Measurements from ENCODE around the gene EDA. TPM values are rescaled to one million over a fixed set of nuclear protein-coding genes. Genes with fewer than 3 reads are reported as not detected.

EDA gene
- total and polyA plus RNA-seq, 2 donors (not counting 1 experiment from before 2014, with no cell fraction given) = 0.04 to 1.2 TPM

GRCh38 chrX:70022616-70023015 is 406.7 kb downstream of the EDA start:
- Histone ChIP-seq H3K27me3 (replicated peaks in 1 of 4; ENCODE audit: control extremely low read depth in 1 of 4, control insufficient read depth in 3 of 4, insufficient read depth in 4 of 4, low read length in 3 of 4) (no peaks in the 10 kb centered on the region), H2AFZ (ENCODE audit: insufficient read depth, low read depth, low read length, poor library complexity, severe bottlenecking) (no peak overlapping the region), H3K36me3 (replicated peaks in 1 of 2; ENCODE audit: control extremely low read depth in 1 of 2, control insufficient read depth in 1 of 2, extremely low read depth in 1 of 2, insufficient read depth in 2 of 2, low read length in 1 of 2) (no peaks in the 10 kb centered on the region), H3K4me1 (ENCODE audit: control insufficient read depth in 2 of 2, insufficient read depth in 2 of 2, low read length in 2 of 2) (no peaks in the 10 kb centered on the region), H3K4me3 (ENCODE audit: control extremely low read depth in 1 of 5, extremely low read depth in 1 of 5, insufficient read depth in 1 of 5, low read depth in 2 of 5, low read length in 4 of 5) (no peak overlapping the region), H3K79me2 (ENCODE audit: control insufficient read depth, insufficient read depth, low read length) (no peaks in the 10 kb centered on the region), H4K20me1 (ENCODE audit: control insufficient read depth, insufficient read depth, low read length, poor library complexity, severe bottlenecking) (no peaks in the 10 kb centered on the region), H3K4me2 (replicated peaks; ENCODE audit: low read depth, low read length, poor library complexity, severe bottlenecking) (no peak overlapping the region), H3K9ac (ENCODE audit: low read length) (no peak overlapping the region), H3K9me3 (ENCODE audit: control extremely low read depth in 1 of 3, control insufficient read depth in 2 of 3, insufficient read depth in 1 of 3, low read length in 2 of 3) (no peaks in the 10 kb centered on the region), H3K27ac (ENCODE audit: low read length in 2 of 2) (no peak overlapping the region)
- no CpG with 5 or more reads among the region's 4 CpGs for WGBS (ENCODE audit: insufficient coverage)
- Mint-ChIP-seq H3K27ac (no peak overlapping the region), H3K27me3 (peaks cover 4% of the 10 kb centered on the region), H3K9me3 (ENCODE audit: insufficient read depth) (no peaks in the 10 kb centered on the region), H3K4me3 (no peak overlapping the region), H3K4me1 (no peaks in the 10 kb centered on the region)
- TF ChIP-seq EZH2 (IDR thresholded peaks at IDR 0.05; ENCODE audit: borderline replicate concordance, insufficient read depth, low read depth, low read length, poor library complexity, severe bottlenecking) = no peak
- TF ChIP-seq CTCF (IDR thresholded peaks at IDR 0.05) = no peak
- DNase-seq (no peak), ATAC-seq (ENCODE audit: low read depth) (no peak)
- CTCF ChIA-PET = no interaction called here
- intact Hi-C loops (cut with micrococcal nuclease) = no loop called here
- POLR2A ChIA-PET = no interaction called here

DNA sequence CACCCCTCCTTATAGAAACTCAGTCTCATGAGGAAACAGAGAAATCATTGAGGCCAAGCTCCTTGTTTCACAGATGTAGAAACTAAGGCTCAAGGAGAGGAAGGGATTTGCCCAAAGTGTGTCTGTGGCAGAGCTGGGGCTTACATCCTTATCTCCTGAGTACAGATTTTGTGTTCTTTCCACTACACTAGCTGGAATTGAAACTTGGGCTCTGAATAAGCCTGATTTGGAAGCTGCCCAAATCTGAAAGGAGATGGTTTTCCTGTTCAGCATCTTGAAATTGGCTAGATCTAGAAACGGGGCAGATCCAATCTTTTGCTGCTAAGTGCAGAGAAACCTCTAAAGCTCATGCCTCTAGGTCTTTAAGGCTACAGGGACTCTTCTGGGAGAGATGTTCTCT is 409.6 kb downstream of the EDA start:
- H3K27ac Mint-ChIP-seq = no peak overlapping the region
- H3K4me3 ChIP-seq (ENCODE audit: control extremely low read depth in 1 of 5, extremely low read depth in 1 of 5, insufficient read depth in 1 of 5, low read depth in 2 of 5, low read length in 4 of 5) = no peak overlapping the region
- CTCF ChIA-PET = interaction anchor here (1.3 kb wide), 1 partner anchor 9 kb away, joined by 3 read pairs; no protein-coding TSS in a partner anchor
- H3K9ac ChIP-seq (ENCODE audit: low read length) = no peak overlapping the region
- no peak overlapping the region for H3K4me2 ChIP-seq (replicated peaks; ENCODE audit: low read depth, low read length, poor library complexity, severe bottlenecking)
- no peaks in the 10 kb centered on the region for H3K79me2 ChIP-seq (ENCODE audit: control insufficient read depth, insufficient read depth, low read length)
- H3K4me3 Mint-ChIP-seq = no peak overlapping the region
- WGBS (ENCODE audit: insufficient coverage) = no CpG with 5 or more reads among the region's 1 CpG
- H3K4me1 ChIP-seq (ENCODE audit: control insufficient read depth in 2 of 2, insufficient read depth in 2 of 2, low read length in 2 of 2) = no peaks in the 10 kb centered on the region
- H3K9me3 Mint-ChIP-seq (ENCODE audit: insufficient read depth) = no peaks in the 10 kb centered on the region
- H3K27me3 Mint-ChIP-seq = peaks cover 7% of the 10 kb centered on the region
- no peaks in the 10 kb centered on the region for H4K20me1 ChIP-seq (ENCODE audit: control insufficient read depth, insufficient read depth, low read length, poor library complexity, severe bottlenecking)
- H3K9me3 ChIP-seq (ENCODE audit: control extremely low read depth in 1 of 3, control insufficient read depth in 2 of 3, insufficient read depth in 1 of 3, low read length in 2 of 3) = no peaks in the 10 kb centered on the region
- no peak for ATAC-seq (ENCODE audit: low read depth)
- intact Hi-C loops (cut with micrococcal nuclease) = no loop called here
- no peak for DNase-seq
- TF ChIP-seq EZH2 (IDR thresholded peaks at IDR 0.05; ENCODE audit: borderline replicate concordance, insufficient read depth, low read depth, low read length, poor library complexity, severe bottlenecking) (no peak), CTCF (IDR thresholded peaks at IDR 0.05) (no peak)
- H3K27ac ChIP-seq (ENCODE audit: low read length in 2 of 2) = no peak overlapping the region
- no peaks in the 10 kb centered on the region for H3K4me1 Mint-ChIP-seq
- H3K36me3 ChIP-seq (replicated peaks in 1 of 2; ENCODE audit: control extremely low read depth in 1 of 2, control insufficient read depth in 1 of 2, extremely low read depth in 1 of 2, insufficient read depth in 2 of 2, low read length in 1 of 2) = no peaks in the 10 kb centered on the region
- H3K27me3 ChIP-seq (replicated peaks in 1 of 4; ENCODE audit: control extremely low read depth in 1 of 4, control insufficient read depth in 3 of 4, insufficient read depth in 4 of 4, low read length in 3 of 4) = no peaks in the 10 kb centered on the region
- POLR2A ChIA-PET = no interaction called here
- no peak overlapping the region for H2AFZ ChIP-seq (ENCODE audit: insufficient read depth, low read depth, low read length, poor library complexity, severe bottlenecking)
